Esophagus muscularis mucosa (tissue), 3 donors: ENCODE results near the gene VMAC.

Experiments
- CTCF ChIP-seq, 3 experiments: fragments of 200-600 bp in 2 of 3; fragments of 450-650 bp in 1 of 3; sonication (generic) in 2 of 3; IDR thresholded peaks; one replicate each; pipeline ENCODE4 v1.5.1; 2017 to 2019; ENCODE audit warnings: antibody characterized with exemption in 3 of 3, mild to moderate bottlenecking in 2 of 3, moderate library complexity in 1 of 3
- POLR2AphosphoS5 ChIP-seq, 2 donors: sonication (generic); formaldehyde crosslinking; IDR thresholded peaks; one replicate each; pipeline ENCODE4 v1.6.1; 2017; ENCODE audit warnings: antibody characterized with exemption in 2 of 2

GRCh38 chr19:5956728-5957127 lies 52.1 kb downstream of the VMAC start:
- TF ChIP-seq POLR2AphosphoS5 (IDR thresholded peaks at IDR 0.05) (no peak), CTCF (IDR thresholded peaks at IDR 0.05) (no peak)
